Peyer's patch (tissue), 4 donors: ENCODE data around the gene ZNHIT2. TPM values are rescaled to one million over a fixed set of nuclear protein-coding genes. Genes with fewer than 3 reads are reported as not detected.

Source experiments
- DNase-seq, 3 donors: peaks; one replicate each; pipeline ENCODE4 v3.0.0-alpha.2; 2017 to 2019
- H3K27ac ChIP-seq, 4 donors: fragments of 200-600 bp; sonication (generic); one replicate each; pipeline ENCODE4 v1.5.1; 2016 to 2019
- H3K27me3 ChIP-seq, 2 donors: fragments of 200-600 bp; sonication (generic); one replicate each; pipeline ENCODE4 v1.5.1; 2019
- H3K36me3 ChIP-seq, 3 donors: fragments of 200-600 bp; sonication (generic); one replicate each; pipeline ENCODE4 v1.5.1; 2016 to 2019
- H3K4me1 ChIP-seq, 4 donors: fragments of 200-600 bp; sonication (generic); one replicate each; pipeline ENCODE4 v1.5.1; 2016 to 2019
- H3K4me3 ChIP-seq, 4 donors: fragments of 200-600 bp; sonication (generic); 1 replicate in 3 of 4; 2 replicates in 1 of 4; pipeline ENCODE4 v1.5.1; 2016 to 2019; ENCODE audit warnings: mild to moderate bottlenecking in 1 of 4
- H3K9me3 ChIP-seq, 4 donors: fragments of 200-600 bp; sonication (generic); one replicate each; pipeline ENCODE4 v1.5.1; 2016 to 2019; ENCODE audit warnings: mild to moderate bottlenecking in 1 of 4
- POLR2A ChIP-seq, 2 donors: fragments of 450-650 bp; IDR thresholded peaks; one replicate each; pipeline ENCODE4 v1.5.1; 2017; ENCODE audit warnings: antibody characterized with exemption in 2 of 2, mild to moderate bottlenecking in 2 of 2, moderate library complexity in 2 of 2
- total RNA-seq, 4 donors: library from RNA; depleted of rRNA; stranded (reverse); fragments of >200 nt; gene quantifications; one replicate each; pipeline ENCODE4 v1.1.0, GENCODE V29; 2016
- TF ChIP-seq, protein P1 (sequence below), 6 experiments: fragments of 450-650 bp in 4 of 6; fragments of 200-600 bp in 2 of 6; sonication (generic) in 1 of 6; IDR thresholded peaks; one replicate each; pipeline ENCODE4 v1.5.1; 2017 to 2019; ENCODE audit warnings: antibody characterized with exemption in 6 of 6, mild to moderate bottlenecking in 3 of 6, moderate library complexity in 1 of 6

The ZNHIT2 gene
- total RNA-seq, 4 donors from 2014 or later, result 8.7 to 20.6 (median 13.8) TPM

DNA sequence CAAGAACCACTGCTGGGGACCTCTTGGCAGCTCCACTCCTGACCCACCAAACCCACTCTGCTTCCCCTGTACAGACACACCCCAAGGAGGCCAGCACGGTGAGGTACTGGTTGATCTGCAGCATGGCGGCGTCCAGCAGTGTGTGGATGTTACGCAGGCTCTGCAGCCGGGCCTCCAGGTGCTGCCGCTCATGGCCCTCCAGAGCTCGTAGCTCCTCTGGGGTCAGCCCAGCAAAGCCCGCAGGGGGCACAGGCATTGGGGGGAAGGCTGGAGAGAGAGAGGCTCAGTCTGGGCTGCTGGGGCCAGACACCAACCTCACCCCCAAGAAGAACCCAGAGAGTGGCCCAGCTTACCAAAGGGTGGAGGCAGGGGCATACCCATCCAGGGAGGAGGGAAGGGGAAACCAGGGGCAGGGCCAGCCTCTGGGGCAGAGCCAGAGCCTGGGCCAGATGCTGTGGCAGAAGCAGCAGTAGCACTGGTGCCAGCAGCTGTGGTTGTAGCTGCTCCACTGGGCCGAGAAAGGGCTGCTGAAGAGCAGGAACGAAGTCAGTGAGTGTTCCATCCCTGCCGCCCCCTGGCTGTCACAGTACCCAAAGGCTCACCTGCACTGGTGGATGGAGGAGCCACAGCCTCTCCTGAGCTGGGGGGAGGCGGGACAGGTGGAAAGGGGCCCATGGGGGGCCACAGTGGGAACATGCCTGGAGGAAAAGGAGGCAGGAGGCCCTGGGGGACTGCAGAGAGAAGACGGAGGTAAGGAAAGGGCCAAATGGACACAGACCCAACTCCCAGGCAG lies 12.3 kb upstream of the ZNHIT2 start:
- H3K4me1 ChIP-seq, result peaks cover 0 to 26% (median 10%) of the 10 kb centered on the region in 4 donors
- H3K4me3 ChIP-seq, result peak overlapping the region in 1 of 4 donors; percentile 22
- H3K27me3 ChIP-seq, result no peaks in the 10 kb centered on the region
- H3K27ac ChIP-seq, result peak overlapping the region in 1 of 4 donors; percentile 97
- TF ChIP-seq POLR2A (IDR thresholded peaks at IDR 0.05), result no peak
- TF ChIP-seq, protein P1, sequence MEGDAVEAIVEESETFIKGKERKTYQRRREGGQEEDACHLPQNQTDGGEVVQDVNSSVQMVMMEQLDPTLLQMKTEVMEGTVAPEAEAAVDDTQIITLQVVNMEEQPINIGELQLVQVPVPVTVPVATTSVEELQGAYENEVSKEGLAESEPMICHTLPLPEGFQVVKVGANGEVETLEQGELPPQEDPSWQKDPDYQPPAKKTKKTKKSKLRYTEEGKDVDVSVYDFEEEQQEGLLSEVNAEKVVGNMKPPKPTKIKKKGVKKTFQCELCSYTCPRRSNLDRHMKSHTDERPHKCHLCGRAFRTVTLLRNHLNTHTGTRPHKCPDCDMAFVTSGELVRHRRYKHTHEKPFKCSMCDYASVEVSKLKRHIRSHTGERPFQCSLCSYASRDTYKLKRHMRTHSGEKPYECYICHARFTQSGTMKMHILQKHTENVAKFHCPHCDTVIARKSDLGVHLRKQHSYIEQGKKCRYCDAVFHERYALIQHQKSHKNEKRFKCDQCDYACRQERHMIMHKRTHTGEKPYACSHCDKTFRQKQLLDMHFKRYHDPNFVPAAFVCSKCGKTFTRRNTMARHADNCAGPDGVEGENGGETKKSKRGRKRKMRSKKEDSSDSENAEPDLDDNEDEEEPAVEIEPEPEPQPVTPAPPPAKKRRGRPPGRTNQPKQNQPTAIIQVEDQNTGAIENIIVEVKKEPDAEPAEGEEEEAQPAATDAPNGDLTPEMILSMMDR (IDR thresholded peaks at IDR 0.05), result peak in 1 of 6 experiments; percentile 5
- H3K9me3 ChIP-seq, result no peaks in the 10 kb centered on the region
- peak in 2 of 3 donors; percentile 50 to 66 for DNase-seq
- H3K36me3 ChIP-seq, result peaks cover 0 to 81% (median 0%) of the 10 kb centered on the region in 3 donors

DNA sequence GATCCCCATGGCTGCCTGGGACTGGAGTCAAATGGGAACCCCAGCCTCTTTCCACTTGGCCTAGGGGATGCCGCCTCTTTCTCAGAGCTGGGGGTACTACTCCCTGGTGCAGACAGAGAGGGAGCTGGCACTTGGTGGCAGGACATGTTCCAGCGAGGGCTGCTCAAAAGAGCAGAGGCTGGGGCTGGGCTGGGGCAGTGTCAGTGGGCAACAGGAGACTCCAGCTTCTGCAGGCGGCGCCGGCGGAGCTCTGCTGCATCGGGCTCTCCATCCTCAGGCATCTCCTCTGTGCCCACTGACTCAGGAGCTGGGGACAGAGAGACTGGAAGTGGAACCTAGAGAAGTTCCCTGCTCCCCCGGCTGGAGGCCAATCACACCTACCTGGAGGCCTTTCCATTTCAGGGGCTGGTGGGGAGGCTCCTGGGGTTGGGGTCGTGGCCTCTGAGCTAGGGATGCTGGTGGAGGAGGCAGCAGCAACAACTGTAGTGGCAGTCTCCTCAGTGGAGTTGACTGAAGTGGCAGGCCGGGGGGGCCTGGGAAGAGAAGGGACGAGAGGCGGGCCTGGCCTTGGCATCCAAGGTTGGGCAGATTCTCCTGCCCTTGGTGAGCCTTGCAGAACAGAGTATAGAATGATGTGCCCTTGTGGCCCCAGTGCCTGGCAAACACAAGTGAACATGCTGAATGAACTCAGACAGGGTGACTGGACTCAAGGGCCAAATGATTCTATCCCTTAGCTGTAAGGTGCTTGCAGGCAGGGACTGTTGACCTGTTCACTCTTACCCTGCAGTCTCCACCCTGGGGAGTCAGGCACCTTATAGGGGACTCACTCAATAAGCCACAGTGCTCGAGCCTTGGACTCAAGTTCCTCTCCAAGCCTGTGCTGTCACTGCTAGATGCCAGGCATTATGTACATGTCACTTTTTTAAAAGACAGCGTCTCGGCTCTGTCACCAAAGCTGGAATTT lies 11.0 kb upstream of the ZNHIT2 start:
- peak in 1 of 3 donors; percentile 46 for DNase-seq

DNA sequence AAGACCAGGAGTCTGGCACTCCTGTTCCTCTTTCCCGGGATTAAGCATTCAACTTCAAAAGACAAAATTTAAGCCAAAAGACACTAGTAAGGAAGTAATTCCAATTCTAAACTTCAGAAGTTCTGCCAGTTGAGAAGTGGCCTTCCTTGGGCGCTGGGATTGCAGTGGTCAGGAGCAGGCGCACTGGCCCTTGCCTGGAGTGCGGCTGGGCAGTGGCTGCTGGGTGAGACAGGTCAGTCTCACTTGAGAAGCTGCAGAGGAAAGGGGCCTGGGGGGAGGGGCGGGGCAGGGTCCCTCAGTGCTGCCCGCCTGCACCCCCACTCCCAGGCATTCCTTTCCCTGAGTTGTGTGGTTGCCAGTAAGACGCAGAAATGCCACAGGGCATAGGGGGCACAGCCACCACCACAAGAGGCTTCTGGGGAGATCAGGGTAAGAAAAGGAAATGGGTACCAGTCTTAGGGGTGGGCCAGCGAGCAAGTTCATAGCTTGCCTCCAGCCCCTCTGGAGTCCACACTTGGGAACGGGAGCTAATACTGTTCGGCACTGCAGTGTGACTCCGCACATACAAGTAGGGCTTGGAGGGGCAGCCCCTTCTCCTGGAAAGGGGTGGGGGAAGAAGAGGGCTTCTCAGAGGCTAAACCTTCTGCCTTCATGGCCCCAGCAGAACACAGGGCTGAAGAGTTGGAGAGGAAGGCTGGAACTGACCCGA lies 10.1 kb upstream of the ZNHIT2 start:
- peaks cover 0 to 84% (median 0%) of the 10 kb centered on the region in 3 donors for H3K36me3 ChIP-seq
- DNase-seq, result peak in 1 of 3 donors; percentile 37
- H3K9me3 ChIP-seq, result no peaks in the 10 kb centered on the region
- H3K27ac ChIP-seq, result no peak overlapping the region
- H3K4me3 ChIP-seq, result no peak overlapping the region
- H3K4me1 ChIP-seq, result peaks cover 0 to 23% (median 14%) of the 10 kb centered on the region in 4 donors
- H3K27me3 ChIP-seq, result no peaks in the 10 kb centered on the region
- TF ChIP-seq, protein P1 (IDR thresholded peaks at IDR 0.05), result no peak
- no peak for TF ChIP-seq POLR2A (IDR thresholded peaks at IDR 0.05)

More for the DNA sequence above, 11.0 kb upstream of the ZNHIT2 start:
- Histone ChIP-seq H3K4me3 (no peak overlapping the region), H3K27ac (peak overlapping the region in 1 of 4 donors; percentile 97), H3K36me3 (peaks cover 0 to 86% (median 0%) of the 10 kb centered on the region in 3 donors), H3K4me1 (peaks cover 0 to 26% (median 11%) of the 10 kb centered on the region in 4 donors), H3K27me3 (no peaks in the 10 kb centered on the region), H3K9me3 (no peaks in the 10 kb centered on the region)
- TF ChIP-seq, protein P1 (IDR thresholded peaks at IDR 0.05), result no peak
- TF ChIP-seq POLR2A (IDR thresholded peaks at IDR 0.05), result no peak

DNA sequence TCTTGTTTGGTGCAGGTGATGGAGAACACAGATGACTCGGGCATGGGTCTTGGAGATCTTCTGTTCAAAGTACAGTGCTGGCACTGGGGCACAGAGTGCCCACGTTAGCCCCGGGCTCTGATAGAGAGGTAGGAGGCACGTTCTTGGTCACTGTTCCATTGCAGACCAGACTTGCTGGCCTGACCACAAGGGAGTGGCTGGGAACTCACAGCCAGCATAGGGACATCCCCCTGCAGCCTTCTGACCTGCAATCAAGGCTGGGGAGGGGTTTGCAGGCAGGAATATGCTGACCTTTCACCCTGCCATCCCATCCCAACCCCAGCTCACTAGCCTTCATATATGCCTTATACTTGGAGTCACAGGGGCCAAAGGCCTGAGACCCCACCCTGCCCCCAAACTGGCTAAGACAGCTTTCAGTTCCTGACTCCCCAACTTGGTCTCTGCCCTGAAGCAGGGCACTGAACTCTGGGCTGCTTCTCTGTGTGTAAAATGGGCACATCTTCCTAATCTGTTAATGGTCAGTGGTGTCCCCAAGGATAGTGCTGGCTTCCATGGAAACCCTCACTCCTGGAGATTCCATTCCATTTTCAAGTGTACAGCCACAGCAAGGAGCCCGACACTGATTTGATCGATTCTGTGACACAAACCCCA lies 9.2 kb upstream of the ZNHIT2 start:
- no peaks in the 10 kb centered on the region for H3K27me3 ChIP-seq
- peaks cover 0 to 75% (median 0%) of the 10 kb centered on the region in 3 donors for H3K36me3 ChIP-seq
- no peak overlapping the region for H3K27ac ChIP-seq
- H3K4me3 ChIP-seq, result no peak overlapping the region
- no peak for TF ChIP-seq POLR2A (IDR thresholded peaks at IDR 0.05)
- peaks cover 0 to 20% (median 11%) of the 10 kb centered on the region in 4 donors for H3K4me1 ChIP-seq
- DNase-seq, result peak in 2 of 3 donors; percentile 11 to 18
- H3K9me3 ChIP-seq, result no peaks in the 10 kb centered on the region

DNA sequence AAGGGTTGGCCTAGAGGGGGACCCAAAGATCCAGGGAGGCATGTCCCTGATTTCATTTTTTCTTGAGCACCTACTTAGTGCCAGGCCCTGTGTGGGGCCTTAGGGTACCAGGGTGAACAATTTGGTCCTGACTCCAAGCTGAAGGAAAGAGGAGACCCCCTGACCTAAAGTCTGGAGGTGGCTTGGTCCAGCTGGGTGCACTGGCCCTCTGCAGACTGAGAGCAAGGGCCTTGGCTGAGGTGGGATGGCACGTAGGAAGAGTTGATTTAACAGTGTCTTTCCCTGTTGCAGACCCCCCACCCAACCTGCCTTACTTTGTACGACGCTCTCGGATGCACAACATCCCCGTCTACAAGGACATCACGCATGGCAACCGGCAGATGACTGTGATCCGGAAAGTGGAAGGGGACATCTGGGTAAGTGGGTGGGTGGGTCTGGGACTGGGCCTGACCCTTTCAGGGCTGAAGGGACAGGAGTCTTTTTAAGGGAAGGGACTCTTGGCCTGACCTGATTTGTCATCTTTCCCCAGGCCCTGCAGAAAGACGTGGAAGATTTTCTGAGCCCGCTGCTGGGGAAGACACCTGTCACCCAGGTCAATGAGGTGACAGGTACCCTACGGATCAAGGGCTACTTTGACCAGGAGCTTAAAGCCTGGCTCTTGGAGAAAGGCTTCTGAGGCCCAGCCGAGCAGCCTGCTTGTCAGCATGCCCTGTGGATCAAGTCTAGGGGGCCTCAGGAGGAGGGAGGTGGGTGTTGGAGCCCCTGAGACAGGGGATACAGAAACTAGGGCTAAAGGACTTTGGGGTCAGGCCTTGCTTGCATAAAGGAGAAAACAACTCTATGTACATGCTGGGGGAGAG lies 7.9 kb upstream of the ZNHIT2 start:
- Histone ChIP-seq H3K4me1 (peaks cover 0 to 25% (median 16%) of the 10 kb centered on the region in 4 donors), H3K9me3 (no peaks in the 10 kb centered on the region), H3K27ac (no peak overlapping the region), H3K36me3 (peaks cover 0 to 67% (median 0%) of the 10 kb centered on the region in 3 donors), H3K4me3 (no peak overlapping the region), H3K27me3 (no peaks in the 10 kb centered on the region)
- TF ChIP-seq, protein P1 (IDR thresholded peaks at IDR 0.05), result no peak
- TF ChIP-seq POLR2A (IDR thresholded peaks at IDR 0.05), result no peak
- peak in 1 of 3 donors; percentile 27 for DNase-seq
